ENCODE data around the gene EGFR. TPM values are rescaled to one million over a fixed set of nuclear protein-coding genes. Genes with fewer than 3 reads are reported as not detected.

EGFR gene
- polyA plus RNA-seq, 3 donors: 32.0 to 35.6 (median 32.0) TPM

DNA sequence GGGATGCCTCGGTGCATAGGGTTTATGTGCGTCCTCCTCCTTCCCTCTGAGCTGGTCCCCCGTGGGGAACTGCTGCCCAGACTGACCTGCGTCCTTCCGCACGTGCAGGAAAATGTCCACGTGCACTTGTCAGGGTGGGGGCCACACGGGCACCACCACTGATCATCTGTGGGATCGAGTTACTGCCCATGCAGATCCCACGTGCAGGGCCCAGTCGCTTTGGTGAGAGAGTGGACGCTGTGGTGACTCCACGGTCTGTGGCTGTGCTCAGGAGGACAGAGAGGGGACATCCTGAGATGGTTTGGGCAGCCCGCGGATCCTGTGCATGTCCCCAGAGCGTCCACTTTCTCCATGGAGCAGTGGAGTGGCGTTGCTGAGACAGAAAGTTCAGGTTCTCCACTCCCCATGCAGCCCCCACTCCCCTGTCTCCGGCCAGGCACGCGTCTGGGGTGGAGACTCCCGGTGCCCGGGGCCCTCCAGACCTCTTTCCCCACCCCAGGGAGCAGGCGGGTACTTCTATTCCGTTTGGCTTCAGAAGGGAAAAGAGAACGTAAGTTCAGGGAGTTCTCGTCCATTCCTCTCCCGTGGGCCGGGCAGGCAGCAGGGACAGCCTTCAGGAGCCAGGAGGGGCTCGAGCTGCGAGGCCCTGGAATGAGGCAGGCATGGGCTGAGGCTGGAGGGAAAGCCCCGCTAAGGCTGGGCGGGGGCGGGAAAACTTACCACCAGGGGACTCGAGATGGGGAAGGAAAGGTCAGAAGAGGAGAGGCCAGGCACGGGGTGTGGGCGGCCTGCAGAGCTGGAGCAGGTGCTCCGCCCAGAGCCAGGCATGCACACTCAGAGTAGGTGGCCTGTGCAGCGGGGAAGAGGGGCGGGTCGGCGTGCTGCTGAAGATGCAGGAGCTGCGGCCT lies 59.9 kb downstream of the EGFR start:
- no peak for DNase-seq

DNA sequence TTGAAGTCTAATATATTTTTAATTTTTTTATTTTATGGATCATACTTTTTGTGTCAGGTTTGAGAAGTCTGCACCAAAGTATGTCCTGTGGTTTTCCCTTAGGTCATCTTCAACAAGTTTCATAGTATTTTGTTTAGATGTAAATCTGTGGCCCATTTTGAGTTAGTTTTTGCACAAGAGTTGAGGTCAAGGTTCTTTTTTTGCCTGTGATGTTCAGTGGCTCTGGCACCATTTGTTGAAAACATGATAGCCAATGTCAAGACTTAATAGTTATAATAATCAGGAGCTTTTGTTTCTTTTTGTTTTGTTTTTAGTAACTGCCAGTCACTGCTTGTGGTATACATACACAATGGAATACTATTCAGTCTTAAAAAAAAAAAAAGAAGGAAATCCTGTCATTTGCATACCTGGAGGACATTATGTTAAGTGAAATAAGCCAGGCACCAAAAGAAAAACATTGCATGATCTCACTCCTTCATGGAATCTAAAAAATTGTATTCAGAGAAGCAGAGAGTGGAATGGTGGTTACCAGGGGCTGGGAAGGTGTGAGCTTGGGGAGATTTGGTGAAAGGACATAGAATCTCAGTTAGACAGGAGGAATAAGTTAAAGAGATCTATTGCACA lies 61.3 kb downstream of the EGFR start:
- DNase-seq: no peak

- no peak for DNase-seq
These were observed 62.3 kb downstream of the EGFR start for GRCh38 chr7:55081068-55081467.

DNA sequence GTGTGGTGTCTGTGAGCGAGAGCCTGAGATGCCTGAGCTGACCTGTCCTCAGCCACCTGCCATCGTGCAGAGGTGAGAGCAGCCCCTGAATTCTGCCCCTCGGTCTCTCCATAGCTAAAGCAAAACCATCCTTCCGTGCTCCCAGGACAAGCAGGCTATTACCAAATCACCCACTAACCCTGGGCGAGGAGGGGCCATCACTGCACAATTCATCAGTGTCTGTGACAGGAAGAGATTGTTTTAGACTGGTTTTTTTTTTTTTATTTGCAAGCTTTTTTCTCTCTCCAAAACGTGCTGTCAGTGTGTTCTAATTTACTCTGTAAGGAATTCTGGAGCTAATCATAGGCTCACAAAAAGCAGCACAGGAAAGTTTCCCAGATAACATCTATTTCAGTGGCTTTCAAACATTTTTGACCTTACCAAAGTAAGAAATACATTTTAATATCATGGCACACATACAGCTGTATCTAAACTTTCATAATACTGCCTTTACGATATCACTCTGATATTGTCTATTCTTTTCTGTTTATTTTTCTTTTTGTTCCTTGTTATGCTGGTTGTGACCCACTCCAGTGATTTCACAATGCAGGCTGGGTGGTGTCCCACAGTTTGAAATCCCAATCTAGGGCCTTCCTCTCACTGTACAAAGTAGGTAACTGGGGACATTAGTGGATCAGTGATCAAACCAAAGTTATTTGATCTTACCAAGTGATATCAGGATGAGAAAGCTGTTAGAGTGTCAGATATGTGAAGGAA lies 62.8 kb downstream of the EGFR start:
- DNase-seq: no peak

DNA sequence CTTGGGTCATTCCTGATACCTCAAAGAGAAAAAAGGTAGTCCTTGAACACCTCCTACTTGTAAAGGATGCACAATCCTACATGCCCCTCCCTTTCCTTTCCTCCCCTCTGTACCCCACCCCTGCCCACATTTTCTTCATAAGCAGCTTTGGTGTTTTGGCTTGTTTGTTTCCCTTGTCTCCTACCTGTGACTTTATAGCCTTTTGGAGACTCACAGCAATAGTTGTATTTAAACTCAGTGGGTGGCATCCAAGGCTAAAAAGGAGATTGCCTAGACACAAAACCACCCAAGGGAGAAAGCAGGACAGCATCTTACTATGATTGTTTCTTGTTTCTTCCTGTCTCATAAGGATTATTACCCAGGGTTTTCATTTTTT lies 63.4 kb downstream of the EGFR start:
- no peak for DNase-seq

- DNase-seq: no peak
These were observed 64.4 kb downstream of the EGFR start for GRCh38 chr7:55083206-55083605.

GRCh38 chr7:55084307-55084706 lies 65.5 kb downstream of the EGFR start:
- DNase-seq: no peak

GRCh38 chr7:55085511-55086412 lies 66.9 kb downstream of the EGFR start:
- no peak for DNase-seq

GRCh38 chr7:55086413-55087201 lies 67.8 kb downstream of the EGFR start:
- peak; percentile 83 for DNase-seq

GRCh38 chr7:55087521-55087961 lies 68.7 kb downstream of the EGFR start:
- DNase-seq: no peak

GRCh38 chr7:55088107-55088506 lies 69.3 kb downstream of the EGFR start:
- DNase-seq: no peak

GRCh38 chr7:55088620-55089019 lies 69.8 kb downstream of the EGFR start:
- no peak for DNase-seq

- no peak for DNase-seq
These were observed 73.6 kb downstream of the EGFR start for GRCh38 chr7:55092186-55092974.

DNA sequence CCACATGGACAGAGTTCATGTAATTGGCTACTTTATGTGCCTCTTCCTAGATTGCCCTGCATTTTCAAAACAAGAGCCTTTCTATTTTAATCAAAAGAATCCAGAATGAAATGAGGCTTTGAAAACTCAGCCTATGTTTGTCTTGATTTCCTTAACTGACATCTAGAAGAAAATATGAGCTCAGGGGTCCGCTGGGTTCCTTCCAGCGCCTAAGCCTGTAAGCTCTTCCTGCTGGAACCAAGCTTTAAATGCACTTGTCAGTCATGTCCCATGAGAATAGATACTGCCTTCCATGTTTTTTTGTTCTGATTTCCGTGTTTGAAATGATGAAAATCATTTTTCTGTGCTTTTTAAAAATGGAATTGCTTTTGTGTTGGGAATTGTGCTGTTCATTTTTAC lies 74.2 kb downstream of the EGFR start:
- no peak for DNase-seq

DNA sequence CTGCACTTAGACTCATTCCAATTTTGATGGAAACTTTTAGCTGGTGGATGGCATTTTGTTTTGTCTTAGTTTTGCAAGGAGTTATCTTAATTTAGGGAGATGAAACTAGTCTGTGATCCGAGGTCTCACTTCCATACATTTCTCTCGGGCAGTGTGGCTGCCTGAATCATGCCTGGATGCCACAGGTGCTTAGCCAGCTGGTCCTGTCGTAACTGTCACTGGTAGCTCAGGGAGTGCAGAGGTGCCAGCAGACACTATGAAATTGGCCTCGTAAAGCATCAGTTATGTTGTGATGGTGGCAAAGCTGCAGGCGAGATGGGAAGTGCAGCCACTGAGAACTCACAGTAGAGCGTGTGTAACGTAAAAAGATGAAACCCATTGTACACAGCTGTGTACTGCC lies 74.9 kb downstream of the EGFR start:
- DNase-seq: no peak

- DNase-seq: no peak
These were observed 75.4 kb downstream of the EGFR start for GRCh38 chr7:55094092-55094690.

- no peak for DNase-seq
These were observed 76.9 kb downstream of the EGFR start for GRCh38 chr7:55095672-55096071.

- DNase-seq: no peak
These were observed 77.5 kb downstream of the EGFR start for GRCh38 chr7:55096323-55096722.

DNA sequence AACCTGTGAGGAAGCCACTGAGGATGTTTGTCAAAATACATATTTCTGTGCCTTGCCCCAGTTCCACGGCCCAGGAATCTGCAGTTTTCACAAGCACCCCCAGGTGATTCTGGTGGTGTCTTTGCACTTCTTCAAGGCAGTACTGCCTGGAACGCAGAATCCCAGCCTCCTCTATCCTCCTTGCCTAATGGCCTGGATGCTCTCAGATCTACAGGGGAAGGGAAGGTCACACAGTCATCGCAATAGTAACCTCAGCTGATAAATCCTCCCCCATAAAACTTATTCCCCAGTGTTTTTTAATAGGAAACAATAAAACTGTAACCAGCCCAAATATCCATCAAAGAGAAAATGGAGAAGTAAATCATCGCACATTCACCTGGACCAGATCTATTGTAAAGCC lies 78.3 kb downstream of the EGFR start:
- no peak for DNase-seq
